ENCODE data around the gene CCDC92.

- TF ChIP-seq CTCF (IDR thresholded peaks at IDR 0.05) (no peak), POLR2A (IDR thresholded peaks at IDR 0.05) (no peak)
Measured at GRCh38 chr12:123937707-123938591, 34.7 kb downstream of the CCDC92 start.
